ENCODE results near the gene SPATA4.

SPATA4 gene

DNA sequence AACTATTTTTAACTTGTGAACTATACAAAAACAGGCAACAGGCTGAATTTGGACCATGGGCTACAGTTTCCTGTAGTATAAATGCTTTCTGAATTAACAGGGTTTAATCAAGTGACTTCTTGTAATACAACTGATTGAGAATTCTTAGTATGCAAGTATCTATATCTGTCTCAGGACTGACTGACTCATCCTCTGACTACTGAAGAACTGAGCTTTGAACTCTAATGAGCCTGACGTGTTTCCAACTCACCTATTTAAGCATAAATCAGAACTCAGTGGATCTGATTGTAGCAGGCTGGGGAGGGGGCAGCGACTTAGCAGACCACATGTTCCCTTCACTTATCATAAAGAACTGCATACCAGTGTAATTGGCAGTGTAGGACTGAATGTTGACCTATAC is 7.8 kb downstream of the SPATA4 start:
- Histone ChIP-seq H3K9ac (ENCODE audit: low read depth, low read length) (no peak overlapping the region), H3K27me3 (ENCODE audit: insufficient read depth, low read length) (no peaks in the 10 kb centered on the region), H3K4me3 (ENCODE audit: low read length) (no peak overlapping the region), H3K4me1 (ENCODE audit: insufficient read depth, low read length) (peaks cover 21% of the 10 kb centered on the region), H3K27ac (ENCODE audit: low read length) (no peak overlapping the region), H3K36me3 (ENCODE audit: insufficient read depth, low read depth, low read length) (no peaks in the 10 kb centered on the region), H3K9me3 (ENCODE audit: insufficient read depth, low read depth, low read length) (no peaks in the 10 kb centered on the region)

- H3K27me3 ChIP-seq (ENCODE audit: insufficient read depth, low read length), result no peaks in the 10 kb centered on the region
- no peak overlapping the region; the same call in 1 of the 2 replicates for H3K9ac ChIP-seq (ENCODE audit: low read depth, low read length)
- no peaks in the 10 kb centered on the region for H3K36me3 ChIP-seq (ENCODE audit: insufficient read depth, low read depth, low read length)
- H3K4me1 ChIP-seq (ENCODE audit: insufficient read depth, low read length), result peaks cover 19% of the 10 kb centered on the region
- H3K4me3 ChIP-seq (ENCODE audit: low read length), result peak overlapping the region; percentile 7; the same call in 1 of the 2 replicates
- H3K27ac ChIP-seq (ENCODE audit: low read length), result peak overlapping the region; percentile 23
- H3K9me3 ChIP-seq (ENCODE audit: insufficient read depth, low read depth, low read length), result no peaks in the 10 kb centered on the region
These were observed 8.6 kb downstream of the SPATA4 start for GRCh38 chr4:176186671-176187395.

DNA sequence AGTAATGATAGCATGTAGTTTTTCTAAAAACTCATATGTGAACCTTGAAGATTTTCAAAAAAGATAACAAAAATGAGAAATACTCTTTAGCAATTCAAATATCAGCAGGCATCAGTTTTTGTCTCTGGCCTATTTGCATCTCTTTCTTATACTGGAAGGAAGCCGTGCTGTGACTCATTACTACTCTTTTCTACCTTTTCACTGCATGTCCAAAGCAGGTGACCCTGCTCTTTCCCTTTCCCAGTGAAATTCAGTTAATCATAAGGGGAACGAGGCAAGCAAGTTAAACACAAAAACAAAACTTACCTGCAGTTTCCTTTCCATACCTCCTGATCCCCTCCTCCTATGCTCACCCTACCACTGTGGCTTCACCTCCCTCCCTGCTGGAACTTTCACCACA is 9.3 kb downstream of the SPATA4 start:
- no peak overlapping the region; the same call in 1 of the 2 replicates for H3K9ac ChIP-seq (ENCODE audit: low read depth, low read length)
- no peaks in the 10 kb centered on the region for H3K36me3 ChIP-seq (ENCODE audit: insufficient read depth, low read depth, low read length)

GRCh38 chr4:176185051-176185450 is 10.3 kb downstream of the SPATA4 start:
- peaks cover 13% of the 10 kb centered on the region for H3K4me1 ChIP-seq (ENCODE audit: insufficient read depth, low read length)
- no peaks in the 10 kb centered on the region for H3K9me3 ChIP-seq (ENCODE audit: insufficient read depth, low read depth, low read length)
- no peaks in the 10 kb centered on the region for H3K36me3 ChIP-seq (ENCODE audit: insufficient read depth, low read depth, low read length)
- no peak overlapping the region for H3K27ac ChIP-seq (ENCODE audit: low read length)
- no peaks in the 10 kb centered on the region for H3K27me3 ChIP-seq (ENCODE audit: insufficient read depth, low read length)
- no peak overlapping the region for H3K9ac ChIP-seq (ENCODE audit: low read depth, low read length)
- no peak overlapping the region for H3K4me3 ChIP-seq (ENCODE audit: low read length)

More for the DNA sequence above, 9.3 kb downstream of the SPATA4 start:
- Histone ChIP-seq H3K4me1 (ENCODE audit: insufficient read depth, low read length) (peaks cover 15% of the 10 kb centered on the region), H3K4me3 (ENCODE audit: low read length) (peak overlapping the region; percentile 7; the same call in 1 of the 2 replicates), H3K27me3 (ENCODE audit: insufficient read depth, low read length) (no peaks in the 10 kb centered on the region), H3K9me3 (ENCODE audit: insufficient read depth, low read depth, low read length) (no peaks in the 10 kb centered on the region), H3K27ac (ENCODE audit: low read length) (no peak overlapping the region)

DNA sequence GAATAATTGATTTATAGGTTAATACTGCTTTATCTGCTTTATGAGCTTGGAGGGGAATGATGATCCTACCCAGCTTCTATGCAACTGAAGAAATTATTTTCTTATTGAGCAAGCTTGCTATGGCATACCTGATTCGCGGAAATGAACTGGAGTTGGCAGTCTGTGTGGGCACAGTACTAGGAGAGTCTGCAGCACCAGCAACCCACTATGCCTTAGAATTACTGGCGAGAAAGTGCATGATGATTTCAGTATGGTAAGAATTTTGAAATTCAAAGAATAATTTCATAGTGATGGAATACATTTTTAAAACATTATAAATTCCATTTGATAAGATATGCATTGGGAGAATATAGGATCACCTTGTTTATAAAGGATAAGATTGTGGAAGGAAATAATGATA is 32.3 kb downstream of the SPATA4 start:
- H3K4me3 ChIP-seq (ENCODE audit: low read length), result no peak overlapping the region
- no peaks in the 10 kb centered on the region for H3K4me1 ChIP-seq (ENCODE audit: insufficient read depth, low read length)
- no peak overlapping the region for H3K27ac ChIP-seq (ENCODE audit: low read length)
- H3K9me3 ChIP-seq (ENCODE audit: insufficient read depth, low read depth, low read length), result no peaks in the 10 kb centered on the region
- no peak overlapping the region for H3K9ac ChIP-seq (ENCODE audit: low read depth, low read length)
- no peaks in the 10 kb centered on the region for H3K36me3 ChIP-seq (ENCODE audit: insufficient read depth, low read depth, low read length)
- H3K27me3 ChIP-seq (ENCODE audit: insufficient read depth, low read length), result no peaks in the 10 kb centered on the region

DNA sequence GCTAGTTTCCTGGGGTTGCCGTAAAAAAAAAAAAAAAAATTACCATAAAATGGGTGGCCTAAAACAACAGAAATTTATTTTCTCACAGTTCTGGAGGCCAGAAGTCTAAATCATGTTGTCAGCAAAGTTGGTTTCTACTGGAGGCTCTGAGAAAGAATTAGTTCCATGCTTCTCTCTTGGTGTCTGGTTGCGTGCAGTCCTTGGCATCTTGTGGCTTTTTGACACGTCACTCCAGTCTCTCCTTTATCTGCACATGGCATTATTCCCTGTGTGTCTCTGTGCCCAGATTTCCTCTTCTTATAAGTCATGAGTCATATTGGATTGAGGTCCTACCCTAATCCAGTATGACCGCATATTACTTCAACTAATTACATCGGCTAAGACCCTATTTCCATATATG is 38.7 kb downstream of the SPATA4 start:
- Histone ChIP-seq H3K27me3 (ENCODE audit: insufficient read depth, low read length) (no peaks in the 10 kb centered on the region), H3K4me1 (ENCODE audit: insufficient read depth, low read length) (no peaks in the 10 kb centered on the region), H3K9me3 (ENCODE audit: insufficient read depth, low read depth, low read length) (no peaks in the 10 kb centered on the region), H3K4me3 (ENCODE audit: low read length) (no peak overlapping the region), H3K36me3 (ENCODE audit: insufficient read depth, low read depth, low read length) (no peaks in the 10 kb centered on the region), H3K27ac (ENCODE audit: low read length) (no peak overlapping the region), H3K9ac (ENCODE audit: low read depth, low read length) (no peak overlapping the region)

DNA sequence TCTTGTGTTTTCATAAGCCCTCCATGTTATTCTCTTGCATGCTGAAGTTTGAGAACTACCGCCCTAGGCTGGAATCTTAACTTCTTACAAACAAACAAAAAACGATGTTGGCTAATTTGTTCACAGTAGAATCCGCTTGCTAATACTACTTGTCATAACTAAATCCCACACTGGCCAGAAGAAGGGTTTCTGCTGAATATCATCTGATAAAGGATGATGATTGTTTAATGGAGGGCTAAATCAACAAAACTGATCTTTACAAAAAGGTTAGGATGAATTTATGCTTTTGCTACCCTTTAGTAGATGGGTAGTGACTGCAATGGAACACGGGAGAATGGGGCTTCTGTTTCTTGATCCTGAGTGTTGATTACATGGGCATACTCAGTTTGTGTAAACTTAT is 42.3 kb downstream of the SPATA4 start:
- Histone ChIP-seq H3K4me1 (ENCODE audit: insufficient read depth, low read length) (no peaks in the 10 kb centered on the region), H3K36me3 (ENCODE audit: insufficient read depth, low read depth, low read length) (no peaks in the 10 kb centered on the region), H3K27me3 (ENCODE audit: insufficient read depth, low read length) (no peaks in the 10 kb centered on the region), H3K27ac (ENCODE audit: low read length) (no peak overlapping the region), H3K4me3 (ENCODE audit: low read length) (no peak overlapping the region), H3K9ac (ENCODE audit: low read depth, low read length) (no peak overlapping the region), H3K9me3 (ENCODE audit: insufficient read depth, low read depth, low read length) (no peaks in the 10 kb centered on the region)

GRCh38 chr4:176150704-176151103 is 44.7 kb downstream of the SPATA4 start:
- no peaks in the 10 kb centered on the region for H3K27me3 ChIP-seq (ENCODE audit: insufficient read depth, low read length)

DNA sequence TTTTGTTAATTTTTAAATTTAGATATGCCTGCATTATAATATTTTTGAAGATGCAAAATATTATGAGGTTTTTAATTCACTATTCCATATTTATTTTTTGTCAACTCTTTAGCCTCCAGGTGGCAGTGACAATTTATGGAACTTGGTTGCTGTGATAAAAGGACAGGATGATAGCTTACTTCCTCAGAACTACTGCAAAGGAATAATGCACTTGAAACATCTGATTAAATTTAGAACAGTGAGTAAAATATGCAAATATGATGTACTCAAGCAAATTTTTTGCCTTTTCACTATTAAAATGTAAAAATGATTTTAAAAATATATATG is 45.1 kb downstream of the SPATA4 start:
- no peaks in the 10 kb centered on the region for H3K36me3 ChIP-seq (ENCODE audit: insufficient read depth, low read depth, low read length)
- H3K9ac ChIP-seq (ENCODE audit: low read depth, low read length), result no peak overlapping the region
- no peaks in the 10 kb centered on the region for H3K9me3 ChIP-seq (ENCODE audit: insufficient read depth, low read depth, low read length)
- H3K27me3 ChIP-seq (ENCODE audit: insufficient read depth, low read length), result no peaks in the 10 kb centered on the region
- H3K4me3 ChIP-seq (ENCODE audit: low read length), result no peak overlapping the region
- no peaks in the 10 kb centered on the region for H3K4me1 ChIP-seq (ENCODE audit: insufficient read depth, low read length)
- H3K27ac ChIP-seq (ENCODE audit: low read length), result no peak overlapping the region

More at GRCh38 chr4:176150704-176151103, 44.7 kb downstream of the SPATA4 start:
- Histone ChIP-seq H3K9ac (ENCODE audit: low read depth, low read length) (no peak overlapping the region), H3K4me1 (ENCODE audit: insufficient read depth, low read length) (no peaks in the 10 kb centered on the region), H3K27ac (ENCODE audit: low read length) (no peak overlapping the region), H3K36me3 (ENCODE audit: insufficient read depth, low read depth, low read length) (no peaks in the 10 kb centered on the region), H3K9me3 (ENCODE audit: insufficient read depth, low read depth, low read length) (no peaks in the 10 kb centered on the region), H3K4me3 (ENCODE audit: low read length) (no peak overlapping the region)

- Histone ChIP-seq H3K27ac (ENCODE audit: low read length) (no peak overlapping the region), H3K4me1 (ENCODE audit: insufficient read depth, low read length) (no peaks in the 10 kb centered on the region), H3K36me3 (ENCODE audit: insufficient read depth, low read depth, low read length) (no peaks in the 10 kb centered on the region), H3K9ac (ENCODE audit: low read depth, low read length) (no peak overlapping the region), H3K4me3 (ENCODE audit: low read length) (no peak overlapping the region), H3K27me3 (ENCODE audit: insufficient read depth, low read length) (no peaks in the 10 kb centered on the region), H3K9me3 (ENCODE audit: insufficient read depth, low read depth, low read length) (no peaks in the 10 kb centered on the region)
These were observed 45.6 kb downstream of the SPATA4 start for GRCh38 chr4:176149680-176150355.

GRCh38 chr4:176142253-176142652 is 53.1 kb downstream of the SPATA4 start:
- no peaks in the 10 kb centered on the region for H3K9me3 ChIP-seq (ENCODE audit: insufficient read depth, low read depth, low read length)
- no peaks in the 10 kb centered on the region for H3K36me3 ChIP-seq (ENCODE audit: insufficient read depth, low read depth, low read length)
- H3K27ac ChIP-seq (ENCODE audit: low read length), result no peak overlapping the region
- H3K4me1 ChIP-seq (ENCODE audit: insufficient read depth, low read length), result no peaks in the 10 kb centered on the region
- H3K4me3 ChIP-seq (ENCODE audit: low read length), result no peak overlapping the region
- no peak overlapping the region for H3K9ac ChIP-seq (ENCODE audit: low read depth, low read length)
- H3K27me3 ChIP-seq (ENCODE audit: insufficient read depth, low read length), result no peaks in the 10 kb centered on the region

DNA sequence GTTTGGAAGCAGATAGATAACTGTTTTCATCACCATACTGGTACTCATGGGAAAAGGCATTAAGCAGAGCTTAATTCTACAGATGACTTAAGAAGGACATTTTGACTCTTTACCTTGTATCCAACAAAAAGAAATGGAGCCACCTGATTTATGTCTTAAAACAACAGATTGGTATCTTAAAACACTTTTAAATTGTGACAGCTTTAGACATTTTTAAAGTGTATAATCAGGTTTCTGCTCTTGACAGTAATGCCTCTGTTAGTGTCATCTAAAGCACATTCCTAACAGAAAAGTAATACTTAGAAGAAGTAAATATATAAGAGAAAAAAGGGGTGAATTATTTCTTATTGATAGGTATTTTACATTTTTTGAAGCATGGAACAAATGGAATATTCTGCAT is 55.9 kb downstream of the SPATA4 start:
- H3K4me1 ChIP-seq (ENCODE audit: insufficient read depth, low read length), result no peaks in the 10 kb centered on the region
- H3K4me3 ChIP-seq (ENCODE audit: low read length), result no peak overlapping the region
- no peaks in the 10 kb centered on the region for H3K9me3 ChIP-seq (ENCODE audit: insufficient read depth, low read depth, low read length)
- H3K36me3 ChIP-seq (ENCODE audit: insufficient read depth, low read depth, low read length), result no peaks in the 10 kb centered on the region
- no peak overlapping the region for H3K27ac ChIP-seq (ENCODE audit: low read length)
- no peaks in the 10 kb centered on the region for H3K27me3 ChIP-seq (ENCODE audit: insufficient read depth, low read length)
- H3K9ac ChIP-seq (ENCODE audit: low read depth, low read length), result no peak overlapping the region

Data from iPS-20b (cell line).